AG04450 (cell line): ENCODE data around the gene SLC16A12. TPM values are rescaled to one million over a fixed set of nuclear protein-coding genes. Genes with fewer than 3 reads are reported as not detected.

ENCODE experiments used
- CTCF ChIA-PET: fragments of 300-600, 350-600 bp; formaldehyde crosslinking; extraction: SDS; loops from one replicate; lab custom pipeline; 2022; ENCODE audit warnings: antibody characterized with exemption, inconsistent platforms; lab: Charles Lee
- POLR2A ChIA-PET: fragments of 350-600 bp; formaldehyde crosslinking; extraction: SDS; loops from one replicate; lab custom pipeline; 2021; ENCODE audit warnings: antibody characterized with exemption, inconsistent platforms; lab: Yijun Ruan, JAX
- DNase-seq: peaks from one replicate; pipeline ENCODE4 v3.0.0-alpha.2; 2011; ENCODE audit warnings: low read depth, low spot score
- H3K27ac ChIP-seq: one replicate; pipeline ENCODE4 v1.5.1; 2012; ENCODE audit warnings: low read depth, low read length, control low read depth
- H3K27me3 ChIP-seq: one replicate; pipeline ENCODE4 v1.6.0; 2012; ENCODE audit warnings: low read length; ENCODE audit not compliant: control insufficient read depth, insufficient read depth
- H3K4me3 ChIP-seq: 2 replicates; pipeline ENCODE4 v1.5.1; 2011; ENCODE audit warnings: mild to moderate bottlenecking, low read depth, low read length, control low read depth
- H3K9me3 ChIP-seq: 2 replicates; pipeline ENCODE4 v1.5.1; 2012; ENCODE audit warnings: low read length; ENCODE audit not compliant: control insufficient read depth, insufficient read depth
- polyA plus RNA-seq: library from polyadenylated mRNA; depleted of rRNA; stranded (reverse); fragments of >200 nt; gene quantifications from 2 replicates; pipeline ENCODE4 v1.2.3, GENCODE V29; 2011
- TF ChIP-seq, protein P1 (sequence below): IDR thresholded peaks from 2 replicates; pipeline ENCODE4 v1.5.1; 2011; ENCODE audit warnings: low read depth, low read length, control low read depth, inconsistent platforms

Gene SLC16A12
- polyA plus RNA-seq, 1 experiment, result 1.5 TPM

DNA sequence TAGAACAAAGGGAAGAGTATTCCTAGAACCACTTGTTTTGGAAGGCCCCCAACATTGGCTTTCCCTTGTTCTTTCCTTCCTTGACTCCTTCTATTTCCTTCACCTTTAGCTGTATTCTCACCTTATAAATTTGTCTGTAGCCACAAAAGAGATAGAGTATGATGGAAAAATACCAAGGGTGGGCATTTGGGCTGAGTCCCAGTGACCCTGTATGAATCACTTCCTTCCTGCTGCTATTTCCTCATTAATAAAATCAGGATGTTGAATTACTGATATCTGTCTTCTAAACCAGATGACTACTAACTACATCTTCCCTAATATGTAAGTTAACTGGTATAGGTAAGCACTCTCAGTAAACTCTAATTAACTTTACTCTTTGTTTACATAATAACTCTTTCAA, 65.9 kb downstream of the SLC16A12 start:
- Histone ChIP-seq H3K9me3 (no peaks in the 10 kb centered on the region), H3K27me3 (no peaks in the 10 kb centered on the region), H3K4me3 (no peak overlapping the region), H3K27ac (no peak overlapping the region)
- TF ChIP-seq, protein P1, sequence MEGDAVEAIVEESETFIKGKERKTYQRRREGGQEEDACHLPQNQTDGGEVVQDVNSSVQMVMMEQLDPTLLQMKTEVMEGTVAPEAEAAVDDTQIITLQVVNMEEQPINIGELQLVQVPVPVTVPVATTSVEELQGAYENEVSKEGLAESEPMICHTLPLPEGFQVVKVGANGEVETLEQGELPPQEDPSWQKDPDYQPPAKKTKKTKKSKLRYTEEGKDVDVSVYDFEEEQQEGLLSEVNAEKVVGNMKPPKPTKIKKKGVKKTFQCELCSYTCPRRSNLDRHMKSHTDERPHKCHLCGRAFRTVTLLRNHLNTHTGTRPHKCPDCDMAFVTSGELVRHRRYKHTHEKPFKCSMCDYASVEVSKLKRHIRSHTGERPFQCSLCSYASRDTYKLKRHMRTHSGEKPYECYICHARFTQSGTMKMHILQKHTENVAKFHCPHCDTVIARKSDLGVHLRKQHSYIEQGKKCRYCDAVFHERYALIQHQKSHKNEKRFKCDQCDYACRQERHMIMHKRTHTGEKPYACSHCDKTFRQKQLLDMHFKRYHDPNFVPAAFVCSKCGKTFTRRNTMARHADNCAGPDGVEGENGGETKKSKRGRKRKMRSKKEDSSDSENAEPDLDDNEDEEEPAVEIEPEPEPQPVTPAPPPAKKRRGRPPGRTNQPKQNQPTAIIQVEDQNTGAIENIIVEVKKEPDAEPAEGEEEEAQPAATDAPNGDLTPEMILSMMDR, result no peak
- POLR2A ChIA-PET, result no interaction called here
- no peak for DNase-seq
- CTCF ChIA-PET, result interaction anchor here (1.6 kb wide), 1 partner anchor 95 kb away, joined by 6 read pairs; no protein-coding TSS in a partner anchor

DNA sequence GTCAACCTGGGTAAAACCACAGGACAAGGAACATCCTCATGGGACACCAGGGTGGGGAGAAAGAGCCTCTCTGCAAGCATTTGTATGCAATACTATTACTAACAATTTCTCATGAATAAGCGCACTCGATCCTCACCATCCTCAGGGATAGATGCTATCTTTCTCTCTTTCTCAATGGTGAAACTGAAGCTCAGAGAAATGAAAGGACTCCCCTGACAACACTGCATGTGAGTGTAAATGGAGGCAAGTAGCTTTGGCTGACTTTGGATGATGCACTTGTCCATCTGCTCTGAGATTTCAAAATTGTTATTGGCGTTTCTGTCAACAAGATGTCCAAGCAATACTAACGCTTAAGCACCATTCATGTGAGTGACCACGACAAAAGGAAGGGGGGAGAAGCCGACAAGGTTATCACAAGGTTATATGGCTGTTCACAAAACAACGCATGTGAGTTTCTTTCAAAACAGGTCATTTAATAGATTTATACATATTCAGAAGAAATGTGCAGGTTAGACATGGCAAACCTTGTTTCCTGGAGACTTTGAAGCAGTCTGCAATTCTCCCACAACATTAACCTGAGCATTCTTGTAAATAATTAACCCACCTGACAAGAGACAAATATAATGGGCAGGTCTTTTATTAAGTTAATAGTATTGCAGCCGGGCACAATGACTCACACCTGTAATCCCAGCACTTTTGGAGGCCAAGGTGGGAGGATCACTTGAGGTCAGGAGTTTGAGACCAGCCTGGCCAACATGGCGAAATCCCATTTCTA, 67.0 kb downstream of the SLC16A12 start:
- no peak for DNase-seq
- TF ChIP-seq, protein P1, result no peak
- Histone ChIP-seq H3K9me3 (no peaks in the 10 kb centered on the region), H3K27ac (no peak overlapping the region), H3K4me3 (no peak overlapping the region), H3K27me3 (no peaks in the 10 kb centered on the region)
- POLR2A ChIA-PET, result no interaction called here
- CTCF ChIA-PET, result interaction anchor here (3.2 kb wide), 1 partner anchor 96 kb away, joined by 15 read pairs; no protein-coding TSS in a partner anchor

DNA sequence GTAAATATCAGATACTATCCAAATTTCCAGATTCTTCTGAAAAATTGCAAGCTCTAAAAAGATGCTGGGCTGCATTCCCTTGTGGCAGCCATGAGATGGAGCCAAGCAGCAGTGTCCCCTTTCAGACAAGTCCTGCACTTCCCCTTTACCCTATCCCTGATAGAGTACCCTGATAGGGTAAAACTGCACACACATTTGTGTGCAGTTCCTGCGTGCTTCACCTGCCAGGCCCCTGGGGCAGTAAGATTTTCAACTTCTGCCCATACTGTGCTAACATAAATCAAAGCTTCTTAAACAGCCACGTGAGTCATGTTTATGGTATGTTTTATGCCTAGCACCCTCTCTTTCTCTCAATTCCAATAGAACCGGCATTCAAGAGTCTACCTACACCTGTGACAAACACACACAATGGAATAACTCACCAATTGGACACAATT, 68.8 kb downstream of the SLC16A12 start:
- Histone ChIP-seq H3K27me3 (no peaks in the 10 kb centered on the region), H3K27ac (no peak overlapping the region), H3K4me3 (no peak overlapping the region), H3K9me3 (no peaks in the 10 kb centered on the region)
- ChIA-PET CTCF (interaction anchor here (0.6 to 3.2 kb wide), 9 partner anchors 9 to 101 kb away, joined by 3 to 15 read pairs (median 5); no protein-coding TSS in a partner anchor), POLR2A (no interaction called here)
- TF ChIP-seq, protein P1, result peak; percentile 64
- no peak for DNase-seq

DNA sequence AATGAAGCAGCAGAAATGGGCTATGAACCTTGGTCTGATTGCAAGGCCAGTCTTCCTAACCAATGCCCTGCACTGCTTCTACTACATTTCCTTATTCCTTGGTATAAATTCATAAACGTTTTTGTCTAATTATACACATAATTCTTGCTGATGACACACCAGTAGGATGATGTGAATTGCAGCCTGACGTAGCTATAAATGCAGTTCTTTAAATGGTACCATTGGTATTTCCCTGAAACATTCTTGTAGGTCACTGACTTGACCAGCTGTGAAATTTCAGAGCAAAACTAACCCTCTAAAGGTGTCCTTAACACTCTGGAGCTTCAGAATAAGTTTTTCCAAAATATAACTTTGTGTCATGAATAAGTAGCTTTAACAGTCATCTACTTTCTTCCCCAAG, 70.2 kb downstream of the SLC16A12 start:
- H3K27me3 ChIP-seq, result no peaks in the 10 kb centered on the region
- ChIA-PET POLR2A (interaction anchor here (0.5 kb wide), 1 partner anchor 26 kb away, joined by 7 read pairs; no protein-coding TSS in a partner anchor), CTCF (interaction anchor here (0.6 to 3.2 kb wide), 2 partner anchors 91 to 99 kb away, joined by 4 to 15 read pairs; no protein-coding TSS in a partner anchor)
- no peak for DNase-seq
- TF ChIP-seq, protein P1, result no peak
- H3K9me3 ChIP-seq, result no peaks in the 10 kb centered on the region
- H3K4me3 ChIP-seq, result no peak overlapping the region
- H3K27ac ChIP-seq, result no peak overlapping the region
